GM12891 (cell line): ENCODE data around the gene ANKRD49.
"Not testable (repeated sequence)": the region's sequence is repeated elsewhere in the genome, so short reads cannot be mapped to it uniquely, and the experiment has no call there.

Source experiments
- DNase-seq: peaks from one replicate; pipeline ENCODE4 v3.0.0; 2011; ENCODE audit warnings: low spot score; ENCODE audit not compliant: insufficient read length
- FAIRE-seq: peaks from 2 replicates; lab custom pipeline; 2011; peaks lifted over from hg19 to GRCh38; lab: Jason Lieb, UNC
- PAX5 ChIP-seq: IDR thresholded peaks from 2 replicates; pipeline ENCODE4 v1.6.1; 2011; ENCODE audit warnings: low read length, moderate library complexity, mild to moderate bottlenecking; ENCODE audit not compliant: insufficient read depth, severe bottlenecking
- POLR2A ChIP-seq: IDR thresholded peaks from 2 replicates; pipeline ENCODE4 v1.6.1; 2011; ENCODE audit warnings: low read depth, low read length, control low read depth
- POLR2AphosphoS5 ChIP-seq: IDR thresholded peaks from 2 replicates; pipeline ENCODE4 v1.6.1; 2011; ENCODE audit warnings: low read depth, low read length, control low read depth
- POU2F2 ChIP-seq: IDR thresholded peaks from 2 replicates; pipeline ENCODE4 v1.6.1; 2011; ENCODE audit warnings: low read depth, mild to moderate bottlenecking, control low read depth, low read length, moderate library complexity
- SPI1 ChIP-seq: IDR thresholded peaks from 2 replicates; pipeline ENCODE4 v1.6.1; 2011; ENCODE audit warnings: low read depth, low read length, control low read depth
- TAF1 ChIP-seq: IDR thresholded peaks from 2 replicates; pipeline ENCODE4 v1.6.1; 2011; ENCODE audit warnings: low read depth, low read length, control low read depth

The ANKRD49 gene

DNA sequence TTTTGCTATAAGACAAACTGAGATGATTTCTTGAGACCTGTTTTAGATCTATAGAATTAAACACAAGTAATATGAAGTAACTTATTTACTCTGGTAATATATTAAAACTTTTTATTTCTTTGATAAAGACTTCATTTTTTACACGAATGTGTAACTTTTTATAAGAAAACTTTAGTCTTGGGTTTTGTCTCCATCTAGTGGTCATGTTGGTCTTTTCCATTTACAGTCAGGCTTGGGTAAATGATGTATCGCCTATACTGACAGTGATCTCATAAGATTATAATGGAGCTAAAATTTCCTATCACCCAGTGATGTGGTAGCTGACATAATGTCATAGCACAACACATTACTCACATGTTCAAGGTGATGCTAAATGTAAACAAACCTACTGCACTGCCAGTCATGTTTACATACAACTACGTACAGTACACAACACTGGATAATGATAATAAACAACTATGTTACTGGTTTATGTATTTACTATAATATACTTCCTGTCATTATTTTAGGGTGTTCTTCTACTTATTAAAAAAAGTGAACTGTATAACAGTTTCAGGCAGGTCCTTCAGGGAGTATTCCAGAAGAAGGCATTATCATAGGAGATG, 11.0 kb downstream of the ANKRD49 start:
- TF ChIP-seq SPI1 (no peak), TAF1 (no peak), POLR2A (no peak), POU2F2 (no peak), PAX5 (no peak), POLR2AphosphoS5 (no peak)
- FAIRE-seq (peak; percentile 64), DNase-seq (no peak)

GRCh38 chr11:94506513-94506912, 12.7 kb downstream of the ANKRD49 start:
- DNase-seq, FAIRE-seq: not testable (repeated sequence)

DNA sequence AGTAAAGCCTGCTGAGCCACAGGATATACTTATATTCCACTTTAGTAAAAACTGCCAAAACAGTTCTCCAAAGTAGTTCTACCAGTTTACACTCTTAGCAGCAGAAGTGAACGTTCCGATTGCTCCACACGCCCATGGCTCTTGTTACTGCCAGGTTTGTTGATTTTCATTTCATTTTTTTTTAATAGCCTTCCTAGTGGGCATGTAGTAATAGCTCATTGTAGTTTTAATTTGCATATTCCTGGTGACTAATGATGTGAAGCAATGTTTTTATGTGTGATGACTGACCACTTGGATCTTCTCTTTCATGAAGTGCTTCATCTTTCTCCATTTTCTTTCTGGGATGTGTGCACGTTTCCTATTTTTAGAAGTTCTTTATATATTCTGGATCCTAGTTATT, 13.7 kb downstream of the ANKRD49 start:
- TF ChIP-seq PAX5 = no peak
- TF ChIP-seq POLR2AphosphoS5 = no peak
- TF ChIP-seq POLR2A = no peak
- TF ChIP-seq TAF1 = no peak
- FAIRE-seq (no peak), DNase-seq (no peak)

DNA sequence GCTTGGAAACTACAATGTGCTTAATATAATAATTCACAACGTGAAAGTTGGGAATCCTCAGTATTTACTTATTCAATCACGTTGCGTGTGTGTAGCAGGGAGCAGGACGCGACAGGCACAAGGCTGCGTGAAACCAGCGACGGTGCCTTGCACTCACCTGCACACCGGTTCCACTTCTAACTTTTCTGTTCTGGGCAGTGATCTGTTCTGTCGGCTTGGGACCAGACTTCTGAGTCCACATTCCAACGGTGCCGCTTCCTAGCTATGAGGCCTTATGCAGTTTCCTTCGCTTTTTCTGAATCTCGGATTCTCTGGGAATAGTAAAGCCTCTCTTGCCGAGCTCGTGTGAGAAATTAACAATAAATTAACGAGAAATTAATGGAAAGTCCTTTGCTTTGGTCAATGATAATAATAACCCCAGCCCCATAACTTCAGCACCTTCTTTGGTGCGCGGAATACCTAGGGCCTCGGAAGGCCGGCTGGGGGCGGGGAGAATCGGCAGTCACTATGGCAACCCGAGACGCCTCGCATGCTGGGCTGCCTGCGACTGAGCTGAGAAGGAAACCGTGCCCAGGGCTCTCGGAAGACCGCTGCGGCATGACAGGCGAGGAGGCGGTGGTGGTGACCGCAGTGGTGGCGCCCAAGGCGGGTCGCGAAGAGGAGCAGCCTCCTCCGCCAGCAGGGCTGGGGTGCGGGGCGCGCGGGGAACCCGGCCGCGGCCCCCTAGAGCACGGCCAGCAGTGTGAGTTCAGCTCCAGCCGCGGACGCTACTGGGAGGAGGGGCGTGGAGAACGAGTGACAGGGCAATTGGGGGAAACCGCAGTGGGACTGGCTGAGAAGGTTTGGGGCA, 18.4 kb downstream of the ANKRD49 start, which contains the start of gene C11orf97:
C11orf97 (plus strand) TSS at position 530 of the 850 bp plus-strand sequence; CDS start at position 598, 68 bp downstream.
- peak; percentile 35 for DNase-seq
- no peak for TF ChIP-seq SPI1
- no peak for TF ChIP-seq POU2F2
- TF ChIP-seq TAF1 = no peak
- TF ChIP-seq POLR2AphosphoS5 = no peak
- no peak for TF ChIP-seq POLR2A
- TF ChIP-seq PAX5 = no peak
- peak; percentile 26 for FAIRE-seq

DNA sequence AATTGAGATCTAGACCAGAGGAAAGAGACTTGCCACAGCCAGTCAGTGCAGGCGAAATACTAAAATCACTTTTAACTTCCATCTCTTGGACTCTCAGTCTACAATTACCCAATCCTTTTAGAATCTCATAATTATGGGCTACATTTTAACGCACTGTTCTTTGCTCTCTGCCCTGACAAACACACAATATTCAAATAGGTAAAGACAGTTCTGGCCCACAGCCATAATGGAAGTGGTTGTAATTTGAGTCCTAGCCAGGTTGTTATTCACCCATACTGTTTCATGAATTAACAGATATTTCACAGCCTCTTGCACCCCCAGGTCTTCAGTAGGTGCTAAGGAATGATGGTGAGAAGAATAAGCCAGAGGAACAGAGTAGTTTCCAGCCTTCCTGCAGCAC, 19.3 kb downstream of the ANKRD49 start:
- FAIRE-seq (no peak), DNase-seq (no peak)
- no peak for TF ChIP-seq POU2F2
- no peak for TF ChIP-seq POLR2AphosphoS5
- no peak for TF ChIP-seq PAX5
- no peak for TF ChIP-seq TAF1
- TF ChIP-seq SPI1 = no peak
- TF ChIP-seq POLR2A = no peak

GRCh38 chr11:94515398-94515797, 21.6 kb downstream of the ANKRD49 start:
- TF ChIP-seq POLR2A (no peak), POU2F2 (no peak), TAF1 (no peak), POLR2AphosphoS5 (no peak), SPI1 (no peak), PAX5 (no peak)
- DNase-seq (no peak), FAIRE-seq (no peak)

DNA sequence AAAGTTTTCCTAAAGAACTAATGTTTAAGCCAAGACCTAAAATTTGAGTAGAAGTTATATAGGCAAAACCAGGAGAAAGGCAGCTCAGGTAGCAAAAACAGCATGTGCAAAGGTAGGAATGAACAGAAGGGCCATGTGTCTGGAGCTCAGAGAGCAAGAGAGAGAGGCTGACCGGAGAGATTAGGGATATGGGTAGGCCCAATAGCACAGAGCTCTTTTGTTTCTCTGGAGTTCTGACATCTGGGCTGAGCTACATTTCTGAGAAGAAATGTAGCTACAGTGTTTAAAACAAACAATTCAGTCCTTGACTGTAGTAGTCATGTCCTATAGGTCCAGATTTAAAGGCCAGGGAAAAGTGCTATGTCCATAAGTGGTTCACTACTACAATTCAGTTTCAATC, 22.9 kb downstream of the ANKRD49 start:
- TF ChIP-seq POU2F2 (no peak), POLR2AphosphoS5 (no peak), POLR2A (no peak), PAX5 (no peak), SPI1 (no peak), TAF1 (no peak)
- no peak for FAIRE-seq
- DNase-seq = no peak

DNA sequence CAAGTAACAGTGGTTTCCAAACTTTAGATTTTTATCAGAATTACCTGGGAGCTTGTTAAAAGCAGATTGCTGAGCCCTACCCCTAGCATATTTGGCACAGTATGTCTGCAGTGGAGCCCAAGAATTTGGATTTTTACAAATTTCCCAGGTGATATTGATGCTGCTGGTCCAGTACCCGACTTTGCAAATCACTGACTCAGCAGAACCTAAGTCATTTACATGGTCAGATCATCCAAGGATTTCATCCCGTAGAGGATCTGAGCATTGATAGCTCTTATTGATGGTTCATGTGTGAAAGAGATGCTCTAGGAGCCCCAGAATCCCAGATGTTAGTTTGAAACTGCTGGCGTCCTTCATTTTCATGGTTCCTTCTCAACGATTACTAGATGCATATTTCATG, 24.5 kb downstream of the ANKRD49 start:
- no peak for FAIRE-seq
- TF ChIP-seq TAF1 (no peak), SPI1 (no peak), POLR2A (no peak), POU2F2 (no peak), PAX5 (no peak), POLR2AphosphoS5 (no peak)
- DNase-seq = no peak

DNA sequence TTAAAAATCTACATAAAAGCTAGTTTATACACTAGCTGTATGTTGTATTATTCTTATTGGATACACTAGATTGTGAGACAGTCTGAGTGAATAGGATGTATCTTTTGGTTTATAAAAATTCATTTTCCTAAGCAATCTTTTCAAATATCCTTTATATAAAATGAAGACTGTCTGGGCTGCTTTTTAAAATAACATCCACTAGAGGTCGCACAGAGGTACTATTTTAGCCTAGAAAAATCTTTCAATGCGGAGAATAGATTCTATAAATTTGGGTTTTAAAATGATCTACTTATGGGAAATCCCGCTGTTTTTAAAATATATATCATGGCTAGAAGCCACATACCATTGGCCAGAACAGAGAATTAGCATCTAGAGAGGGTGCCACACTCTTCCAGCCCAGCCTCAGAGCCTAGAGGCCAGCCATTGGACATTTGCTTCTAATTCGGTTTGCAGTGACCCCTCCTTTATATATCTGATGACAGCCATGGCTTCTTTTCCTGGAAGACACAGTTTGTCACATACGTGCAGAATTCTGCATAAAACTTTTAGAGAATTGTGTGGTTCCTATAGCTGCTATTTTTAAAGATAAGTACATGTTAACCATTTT, 25.8 kb downstream of the ANKRD49 start:
- TF ChIP-seq TAF1 (no peak), SPI1 (no peak), POLR2AphosphoS5 (no peak), POU2F2 (no peak), POLR2A (no peak), PAX5 (no peak)
- DNase-seq (no peak), FAIRE-seq (no peak)
